H9 (cell line): ENCODE measurements around the gene PDZD2. TPM values are rescaled to one million over a fixed set of nuclear protein-coding genes. Genes with fewer than 3 reads are reported as not detected.

Experiments used
- DNase-seq: peaks from one replicate; pipeline ENCODE4 v3.0.0-alpha.2; 2017
- H2AFZ ChIP-seq: one replicate; pipeline ENCODE4 v1.6.1; 2013; ENCODE audit warnings: mild to moderate bottlenecking, low read length, control low read depth, moderate library complexity
- H2AK5ac ChIP-seq: 2 replicates; pipeline ENCODE4 v1.6.1; 2013; ENCODE audit warnings: low read length, control low read depth, mixed read lengths; ENCODE audit not compliant: insufficient read length
- H2BK120ac ChIP-seq: one replicate; pipeline ENCODE4 v1.6.1; 2013; ENCODE audit warnings: low read depth, mild to moderate bottlenecking, low read length, control low read depth, inconsistent platforms; ENCODE audit not compliant: poor library complexity, severe bottlenecking
- H2BK12ac ChIP-seq: 2 replicates; pipeline ENCODE4 v1.6.1; 2013; ENCODE audit warnings: low read length, control low read depth, mixed read lengths, low read depth; ENCODE audit not compliant: insufficient read length
- H2BK15ac ChIP-seq: 2 replicates; pipeline ENCODE4 v1.6.1; 2013; ENCODE audit warnings: low read depth, low read length, control low read depth
- H2BK20ac ChIP-seq: one replicate; pipeline ENCODE4 v1.6.1; 2013; ENCODE audit warnings: low read depth, mild to moderate bottlenecking, low read length, control low read depth, inconsistent platforms; ENCODE audit not compliant: poor library complexity, severe bottlenecking
- H2BK5ac ChIP-seq: 2 replicates; pipeline ENCODE4 v1.6.1; 2013; ENCODE audit warnings: low read length, control low read depth, mixed read lengths; ENCODE audit not compliant: insufficient read length
- H3K14ac ChIP-seq: 2 replicates; pipeline ENCODE4 v1.6.1; 2013; ENCODE audit warnings: low read length, control low read depth; ENCODE audit not compliant: insufficient read depth
- H3K18ac ChIP-seq: 2 replicates; pipeline ENCODE4 v1.6.1; 2013; ENCODE audit warnings: low read depth, mild to moderate bottlenecking, mixed read lengths, low read length, control low read depth; ENCODE audit not compliant: insufficient read length
- H3K23ac ChIP-seq: 2 replicates; pipeline ENCODE4 v1.6.1; 2013; ENCODE audit warnings: low read length, control low read depth, mixed read lengths, low read depth; ENCODE audit not compliant: insufficient read length
- H3K23me2 ChIP-seq: 2 replicates; pipeline ENCODE4 v1.6.1; 2013; ENCODE audit warnings: low read depth, mild to moderate bottlenecking, mixed read lengths, low read length, control low read depth; ENCODE audit not compliant: insufficient read length, poor library complexity, severe bottlenecking
- H3K27ac ChIP-seq: 2 replicates; pipeline ENCODE4 v1.5.1; 2013; ENCODE audit warnings: low read length, control low read depth, mixed read lengths, low read depth; ENCODE audit not compliant: insufficient read length
- H3K27me3 ChIP-seq: 2 replicates; pipeline ENCODE4 v1.6.1; 2013; ENCODE audit warnings: low read length, control low read depth, inconsistent platforms; ENCODE audit not compliant: insufficient read depth
- H3K4ac ChIP-seq: 2 replicates; pipeline ENCODE4 v1.6.1; 2013; ENCODE audit warnings: low read depth, mild to moderate bottlenecking, control low read depth, inconsistent platforms, low read length, moderate library complexity
- H3K4me1 ChIP-seq: 2 replicates; pipeline ENCODE4 v1.6.1; 2013; ENCODE audit warnings: low read length, control low read depth, inconsistent platforms; ENCODE audit not compliant: insufficient read depth
- H3K4me2 ChIP-seq: 2 replicates; pipeline ENCODE4 v1.6.1; 2013; ENCODE audit warnings: low read length, control low read depth, mixed read lengths; ENCODE audit not compliant: insufficient read length, insufficient read depth
- H3K56ac ChIP-seq: 2 replicates; pipeline ENCODE4 v1.6.1; 2013; ENCODE audit warnings: low read depth, mild to moderate bottlenecking, mixed read lengths, low read length, control low read depth; ENCODE audit not compliant: insufficient read length
- H3K79me1 ChIP-seq: 2 replicates; pipeline ENCODE4 v1.6.1; 2013; ENCODE audit warnings: low read depth, mild to moderate bottlenecking, moderate library complexity, low read length, control low read depth, inconsistent platforms; ENCODE audit not compliant: insufficient read depth, poor library complexity, severe bottlenecking
- H3K79me2 ChIP-seq: 2 replicates; pipeline ENCODE4 v1.6.1; 2013; ENCODE audit warnings: low read length, control low read depth, inconsistent platforms; ENCODE audit not compliant: insufficient read depth
- H3K9ac ChIP-seq: 2 replicates; pipeline ENCODE4 v1.6.1; 2013; ENCODE audit warnings: low read length, control low read depth, mixed read lengths; ENCODE audit not compliant: insufficient read length; ENCODE audit errors: extremely low read depth
- H3K9me3 ChIP-seq: one replicate; pipeline ENCODE4 v1.6.1; 2013; ENCODE audit warnings: low read depth, low read length, inconsistent platforms; ENCODE audit not compliant: control insufficient read depth
- H3T11ph ChIP-seq: one replicate; pipeline ENCODE4 v1.6.1; 2013; ENCODE audit warnings: mild to moderate bottlenecking, low read length, control low read depth, inconsistent platforms
- H4K20me1 ChIP-seq: one replicate; pipeline ENCODE4 v1.6.1; 2013; ENCODE audit not compliant: control insufficient read depth, insufficient read length, insufficient read depth
- H4K5ac ChIP-seq: 2 replicates; pipeline ENCODE4 v1.6.1; 2013; ENCODE audit warnings: low read depth, mild to moderate bottlenecking, mixed read lengths, low read length, control low read depth; ENCODE audit not compliant: insufficient read length
- H4K8ac ChIP-seq: replicated peaks from 2 replicates; pipeline ENCODE4 v1.6.1; 2013; ENCODE audit warnings: low read length, control low read depth, mixed read lengths, low read depth; ENCODE audit not compliant: insufficient read length
- H4K91ac ChIP-seq: 2 replicates; pipeline ENCODE4 v1.6.1; 2013; ENCODE audit warnings: low read depth, mild to moderate bottlenecking, moderate library complexity, mixed read lengths, low read length, control low read depth; ENCODE audit not compliant: insufficient read length
- H3K27ac Mint-ChIP-seq, 3 experiments: 2 replicates in 2 of 3; 3 replicates in 1 of 3; pipeline ENCODE4 v1.8.0; 2020 to 2021; ENCODE audit warnings: mixed read lengths in 3 of 3, mild to moderate bottlenecking in 1 of 3, moderate library complexity in 1 of 3
- H3K27me3 Mint-ChIP-seq: 2 replicates; pipeline ENCODE4 v1.8.0; 2021; ENCODE audit warnings: low read depth, mild to moderate bottlenecking, moderate library complexity, mixed read lengths
- H3K36me3 Mint-ChIP-seq, 3 experiments: 2 replicates in 2 of 3; 3 replicates in 1 of 3; pipeline ENCODE4 v1.8.0; 2020 to 2021; ENCODE audit warnings: low read depth in 3 of 3, mixed read lengths in 3 of 3; ENCODE audit not compliant: insufficient read depth in 1 of 3
- H3K4me1 Mint-ChIP-seq, 2 experiments: 2 replicates each; pipeline ENCODE4 v1.8.0; 2020; ENCODE audit warnings: mixed read lengths in 2 of 2
- H3K4me3 Mint-ChIP-seq, 2 experiments: 2 replicates in 1 of 2; 3 replicates in 1 of 2; pipeline ENCODE4 v1.8.0; 2020 to 2021; ENCODE audit warnings: mild to moderate bottlenecking in 2 of 2, mixed read lengths in 2 of 2, moderate library complexity in 1 of 2
- H3K9me3 Mint-ChIP-seq, 2 experiments: 2 replicates in 1 of 2; 3 replicates in 1 of 2; pipeline ENCODE4 v1.8.0; 2020; ENCODE audit warnings: mild to moderate bottlenecking in 2 of 2, mixed read lengths in 2 of 2, moderate library complexity in 1 of 2
- CTCF ChIP-seq: fragments of 200-600 bp; sonication (generic); conservative IDR thresholded peaks from 3 replicates; pipeline ENCODE4 v1.8.0; 2021; ENCODE audit warnings: antibody characterized with exemption, mild to moderate bottlenecking
- WGBS: extraction: QIAGEN DNeasy Blood & Tissue Kit; methylation state at CpG from one replicate; pipeline ENCODE4 v1.1.7; 2013; ENCODE audit warnings: missing lambda C conversion rate, low lambda C conversion rate, mixed read lengths; ENCODE audit not compliant: insufficient read length; ENCODE audit errors: extremely low coverage; 5-methylcytosine and 5-hydroxymethylcytosine counted together
- total RNA-seq: library from RNA; stranded (reverse); gene quantifications from 2 replicates; pipeline ENCODE4 v1.2.1, GENCODE V29; 2021

The PDZD2 gene
- total RNA-seq, 1 experiment from 2014 or later = 9.9 TPM

GRCh38 chr5:31908396-31908795, 269.5 kb downstream of the PDZD2 start:
- DNase-seq = no peak
- Histone ChIP-seq H4K8ac (no peak overlapping the region), H3K79me2 (no peaks in the 10 kb centered on the region; the same call in 1 of the 2 replicates), H2BK12ac (no peak overlapping the region), H3K4me1 (no peaks in the 10 kb centered on the region), H3K23me2 (no peaks in the 10 kb centered on the region), H3K4me2 (no peak overlapping the region), H4K91ac (no peak overlapping the region), H2AK5ac (no peak overlapping the region), H3K27ac (no peak overlapping the region), H3T11ph (no peak overlapping the region), H3K79me1 (no peaks in the 10 kb centered on the region), H4K5ac (no peak overlapping the region), H3K9ac (no peak overlapping the region), H3K23ac (no peak overlapping the region), H3K27me3 (no peaks in the 10 kb centered on the region), H2BK5ac (no peak overlapping the region), H2BK120ac (no peak overlapping the region), H2BK15ac (no peak overlapping the region), H2BK20ac (no peak overlapping the region), H3K9me3 (no peaks in the 10 kb centered on the region), H3K14ac (no peak overlapping the region), H3K18ac (no peak overlapping the region), H2AFZ (no peak overlapping the region), H4K20me1 (no peaks in the 10 kb centered on the region), H3K4ac (no peak overlapping the region), H3K56ac (no peak overlapping the region)
- Mint-ChIP-seq H3K27me3 (no peaks in the 10 kb centered on the region; the same call in 1 of the 2 replicates), H3K4me3 (no peak overlapping the region), H3K9me3 (no peaks in the 10 kb centered on the region), H3K27ac (no peak overlapping the region; a peak in 1 of 7 replicates), H3K4me1 (peaks cover 4 to 7% of the 10 kb centered on the region in 2 experiments), H3K36me3 (peaks cover 0 to 2% (median 0%) of the 10 kb centered on the region in 3 experiments; a peak in 1 of 7 replicates)
- no peak for TF ChIP-seq CTCF
- no CpG with 5 or more reads among the region's 14 CpGs for WGBS
